Measurements from ENCODE around the gene LMAN1.

The LMAN1 gene

DNA sequence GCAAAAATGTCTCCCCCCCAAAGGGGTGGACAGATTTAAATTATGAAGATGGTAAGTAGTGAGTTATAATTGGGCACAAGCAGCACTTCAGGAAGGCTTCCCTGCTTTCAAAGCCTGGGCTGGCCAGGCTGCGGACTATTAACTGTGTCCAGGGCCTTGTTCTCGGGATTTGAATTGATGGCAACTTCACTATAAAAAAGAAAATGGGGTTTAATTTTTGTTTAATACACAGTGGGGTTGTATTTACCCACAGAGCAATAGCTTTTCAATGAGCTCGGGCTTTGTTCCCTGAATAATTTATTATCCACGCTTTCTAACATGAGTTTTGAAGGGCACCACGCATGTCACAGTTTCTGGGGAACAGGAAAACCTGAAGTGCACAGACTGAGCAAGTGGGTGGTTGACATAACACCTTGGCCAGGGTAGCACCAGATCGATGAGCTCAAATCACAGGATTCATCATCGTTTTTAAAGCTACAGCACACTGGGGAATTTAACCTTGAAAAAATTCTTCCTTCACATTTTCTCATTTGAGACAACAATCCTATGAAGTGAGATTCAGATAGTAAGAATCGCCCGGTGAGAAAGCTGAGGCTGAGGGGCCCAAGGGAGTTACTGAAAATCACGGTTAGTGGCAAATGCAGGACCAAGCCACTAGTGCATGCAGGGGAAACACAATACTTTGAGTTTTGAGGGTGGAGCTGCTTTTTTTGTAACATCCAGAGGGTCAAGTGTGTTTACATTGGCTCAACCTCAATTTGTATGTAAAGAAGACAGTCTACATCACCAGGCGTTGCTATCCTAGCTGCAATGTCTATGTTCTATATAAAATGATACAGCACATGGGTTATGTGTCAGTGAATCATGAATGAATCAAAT lies 28.9 kb upstream of the LMAN1 start:
- Histone ChIP-seq H3K27me3 (ENCODE audit: insufficient read depth, low read length) (0 out of 2 replicates have a peak, but pooled peaks cover 4% of the 10 kb centered on the region), H3K4me1 (ENCODE audit: insufficient read depth, low read length, severe bottlenecking) (no peaks in the 10 kb centered on the region), H3K4me2 (ENCODE audit: low read length) (no peak overlapping the region), H3K9me2 (ENCODE audit: low read depth, low read length) (no peaks in the 10 kb centered on the region), H3K4me3 (ENCODE audit: low read depth, low read length, poor library complexity, severe bottlenecking) (no peak overlapping the region), H3F3A (ENCODE audit: insufficient read depth, low read length) (no peaks in the 10 kb centered on the region), H2AFZ (ENCODE audit: low read length) (no peak overlapping the region), H4K20me1 (ENCODE audit: insufficient read depth, low read length) (no peaks in the 10 kb centered on the region), H3K9ac (ENCODE audit: low read length) (no peak overlapping the region), H3K27ac (ENCODE audit: low read depth, low read length, poor library complexity, severe bottlenecking) (no peak overlapping the region), H3K9me3 (ENCODE audit: low read length) (no peaks in the 10 kb centered on the region), H3K79me2 (ENCODE audit: insufficient read depth, low read length) (no peaks in the 10 kb centered on the region), H3K36me3 (ENCODE audit: insufficient read depth, low read length) (no peaks in the 10 kb centered on the region)
- no peak for TF ChIP-seq EZH2 (IDR thresholded peaks at IDR 0.05; ENCODE audit: borderline replicate concordance, low read length)
- TF ChIP-seq, protein P1, sequence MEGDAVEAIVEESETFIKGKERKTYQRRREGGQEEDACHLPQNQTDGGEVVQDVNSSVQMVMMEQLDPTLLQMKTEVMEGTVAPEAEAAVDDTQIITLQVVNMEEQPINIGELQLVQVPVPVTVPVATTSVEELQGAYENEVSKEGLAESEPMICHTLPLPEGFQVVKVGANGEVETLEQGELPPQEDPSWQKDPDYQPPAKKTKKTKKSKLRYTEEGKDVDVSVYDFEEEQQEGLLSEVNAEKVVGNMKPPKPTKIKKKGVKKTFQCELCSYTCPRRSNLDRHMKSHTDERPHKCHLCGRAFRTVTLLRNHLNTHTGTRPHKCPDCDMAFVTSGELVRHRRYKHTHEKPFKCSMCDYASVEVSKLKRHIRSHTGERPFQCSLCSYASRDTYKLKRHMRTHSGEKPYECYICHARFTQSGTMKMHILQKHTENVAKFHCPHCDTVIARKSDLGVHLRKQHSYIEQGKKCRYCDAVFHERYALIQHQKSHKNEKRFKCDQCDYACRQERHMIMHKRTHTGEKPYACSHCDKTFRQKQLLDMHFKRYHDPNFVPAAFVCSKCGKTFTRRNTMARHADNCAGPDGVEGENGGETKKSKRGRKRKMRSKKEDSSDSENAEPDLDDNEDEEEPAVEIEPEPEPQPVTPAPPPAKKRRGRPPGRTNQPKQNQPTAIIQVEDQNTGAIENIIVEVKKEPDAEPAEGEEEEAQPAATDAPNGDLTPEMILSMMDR (IDR thresholded peaks at IDR 0.05; ENCODE audit: low read length) = no peak

DNA sequence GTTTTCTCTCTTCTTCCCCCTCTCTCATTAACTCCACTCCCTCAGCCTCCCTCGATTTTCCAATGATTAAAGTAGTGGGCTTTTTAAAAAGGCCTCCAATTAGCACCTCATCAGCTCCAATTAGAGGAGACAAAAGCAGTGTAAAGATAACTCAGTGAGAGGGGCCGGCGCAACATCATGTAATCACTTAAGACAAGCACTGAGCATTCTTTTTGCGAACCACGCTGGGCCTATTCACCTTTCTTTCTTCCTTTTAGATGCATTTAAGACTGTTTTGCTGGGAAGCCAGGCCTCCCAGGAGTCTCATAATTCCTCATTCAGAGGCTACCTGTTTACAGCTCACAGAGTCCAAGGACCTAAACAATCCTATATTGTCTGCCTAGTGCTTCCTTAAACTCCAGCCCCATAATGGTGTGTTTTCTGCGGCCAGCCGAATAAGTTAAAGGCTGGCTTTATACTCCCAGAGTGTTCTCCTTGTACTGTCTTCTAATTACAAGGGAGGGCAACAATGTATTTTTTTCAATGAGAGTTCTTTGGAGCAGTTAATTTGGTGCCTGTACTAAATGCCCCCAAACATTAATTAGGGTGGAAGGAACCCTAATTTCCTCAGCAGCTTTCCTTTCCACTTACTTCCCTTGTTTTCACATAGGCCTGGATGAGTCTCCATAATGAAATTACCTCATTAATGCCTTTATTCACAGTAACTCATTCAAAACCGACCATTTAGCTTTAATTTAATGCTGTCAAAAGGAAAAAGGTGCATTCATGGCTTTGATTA lies 28.0 kb upstream of the LMAN1 start:
- no peaks in the 10 kb centered on the region for H3K4me1 ChIP-seq (ENCODE audit: insufficient read depth, low read length, severe bottlenecking)
- H3K27ac ChIP-seq (ENCODE audit: low read depth, low read length, poor library complexity, severe bottlenecking) = no peak overlapping the region

DNA sequence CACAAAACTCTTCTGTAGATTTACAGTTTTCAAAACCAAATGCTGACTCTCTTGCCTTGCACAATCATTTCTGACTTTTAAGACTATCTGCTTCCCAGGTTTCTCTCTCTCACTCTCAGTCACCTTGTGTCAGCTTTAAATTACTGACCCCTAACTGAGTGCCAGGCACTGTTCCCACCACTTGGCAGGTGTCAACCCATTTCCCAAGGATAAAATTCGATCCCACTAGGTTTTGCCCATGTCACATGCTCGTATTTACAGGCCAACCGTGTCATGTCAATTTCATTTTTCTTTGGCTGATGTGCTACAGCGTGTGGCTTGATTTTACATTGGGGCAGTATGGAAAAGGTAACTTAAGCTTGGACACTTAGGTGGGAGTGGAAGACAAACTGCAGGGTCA lies 26.1 kb upstream of the LMAN1 start:
- Histone ChIP-seq H3K27me3 (ENCODE audit: insufficient read depth, low read length) (0 out of 2 replicates have a peak, but pooled peaks cover 4% of the 10 kb centered on the region), H3K9me2 (ENCODE audit: low read depth, low read length) (no peaks in the 10 kb centered on the region), H3K9me3 (ENCODE audit: low read length) (no peaks in the 10 kb centered on the region), H3K4me2 (ENCODE audit: low read length) (no peak overlapping the region), H4K20me1 (ENCODE audit: insufficient read depth, low read length) (no peaks in the 10 kb centered on the region), H3K79me2 (ENCODE audit: insufficient read depth, low read length) (no peaks in the 10 kb centered on the region), H2AFZ (ENCODE audit: low read length) (no peak overlapping the region), H3K27ac (ENCODE audit: low read depth, low read length, poor library complexity, severe bottlenecking) (no peak overlapping the region), H3F3A (ENCODE audit: insufficient read depth, low read length) (no peaks in the 10 kb centered on the region), H3K4me3 (ENCODE audit: low read depth, low read length, poor library complexity, severe bottlenecking) (no peak overlapping the region), H3K4me1 (ENCODE audit: insufficient read depth, low read length, severe bottlenecking) (no peaks in the 10 kb centered on the region), H3K36me3 (ENCODE audit: insufficient read depth, low read length) (no peaks in the 10 kb centered on the region), H3K9ac (ENCODE audit: low read length) (no peak overlapping the region)
- TF ChIP-seq, protein P1 (IDR thresholded peaks at IDR 0.05; ENCODE audit: low read length) = no peak
- no peak for TF ChIP-seq EZH2 (IDR thresholded peaks at IDR 0.05; ENCODE audit: borderline replicate concordance, low read length)

More for the DNA sequence above, 28.0 kb upstream of the LMAN1 start:
- Histone ChIP-seq H3K27me3 (ENCODE audit: insufficient read depth, low read length) (0 out of 2 replicates have a peak, but pooled peaks cover 4% of the 10 kb centered on the region), H3K9ac (ENCODE audit: low read length) (no peak overlapping the region), H4K20me1 (ENCODE audit: insufficient read depth, low read length) (no peaks in the 10 kb centered on the region), H3K9me2 (ENCODE audit: low read depth, low read length) (no peaks in the 10 kb centered on the region), H3K4me3 (ENCODE audit: low read depth, low read length, poor library complexity, severe bottlenecking) (no peak overlapping the region), H3F3A (ENCODE audit: insufficient read depth, low read length) (no peaks in the 10 kb centered on the region), H3K36me3 (ENCODE audit: insufficient read depth, low read length) (no peaks in the 10 kb centered on the region), H2AFZ (ENCODE audit: low read length) (no peak overlapping the region), H3K79me2 (ENCODE audit: insufficient read depth, low read length) (no peaks in the 10 kb centered on the region), H3K9me3 (ENCODE audit: low read length) (no peaks in the 10 kb centered on the region), H3K4me2 (ENCODE audit: low read length) (no peak overlapping the region)
- no peak for TF ChIP-seq EZH2 (IDR thresholded peaks at IDR 0.05; ENCODE audit: borderline replicate concordance, low read length)
- TF ChIP-seq, protein P1 (IDR thresholded peaks at IDR 0.05; ENCODE audit: low read length) = no peak
